Stimulated activated naive CD4-positive, alpha-beta T cell (primary cell): ENCODE data around the gene MYB.
"Not testable (repeated sequence)": the region's sequence is repeated elsewhere in the genome, so short reads cannot be mapped to it uniquely, and the experiment has no call there.

Experiments used
- DNase-seq, 6 experiments: peaks; one replicate each; lab custom pipeline; 2025; lab: John Stamatoyannopoulos, UW

MYB gene

GRCh38 chr6:135164387-135164786, 16.7 kb upstream of the MYB start:
- not testable (repeated sequence) for DNase-seq

- no peak for DNase-seq
Measured at GRCh38 chr6:135165031-135165430, 16.1 kb upstream of the MYB start.

- no peak for DNase-seq
Measured at GRCh38 chr6:135166515-135166914, 14.6 kb upstream of the MYB start.

GRCh38 chr6:135167617-135168016, 13.5 kb upstream of the MYB start:
- DNase-seq = no peak

GRCh38 chr6:135168766-135169165, 12.3 kb upstream of the MYB start:
- no peak for DNase-seq

- DNase-seq = no peak
Measured at GRCh38 chr6:135170238-135170637, 10.9 kb upstream of the MYB start.

- no peak for DNase-seq
Measured at GRCh38 chr6:135170849-135171248, 10.3 kb upstream of the MYB start.

- DNase-seq = no peak
Measured at GRCh38 chr6:135173242-135173988, 7.7 kb upstream of the MYB start.

- DNase-seq = no peak
Measured at GRCh38 chr6:135173989-135174484, 7.1 kb upstream of the MYB start.

GRCh38 chr6:135176058-135176457, 5.0 kb upstream of the MYB start:
- no peak for DNase-seq

- no peak for DNase-seq
Measured at GRCh38 chr6:135176464-135176863, 4.6 kb upstream of the MYB start.

GRCh38 chr6:135179372-135179771, 1.7 kb upstream of the MYB start:
- DNase-seq = no peak

- peak in 1 of 6 experiments; percentile 3 for DNase-seq
Measured at GRCh38 chr6:135179920-135180541, 1.1 kb upstream of the MYB start.

- peak in 3 of 6 experiments; percentile 34 to 50 (median 41) for DNase-seq
Measured at GRCh38 chr6:135181333-135182070, 394 bp downstream of the MYB start.

- DNase-seq = peak; percentile 31 to 61 (median 46)
Measured at GRCh38 chr6:135182071-135183001, 1.2 kb downstream of the MYB start.

- peak; percentile 40 to 72 (median 67) for DNase-seq
Measured at GRCh38 chr6:135183002-135183531, 2.0 kb downstream of the MYB start.

- DNase-seq = peak; percentile 52 to 77 (median 59)
Measured at GRCh38 chr6:135183532-135184440, 2.7 kb downstream of the MYB start.

GRCh38 chr6:135185483-135185882, 4.4 kb downstream of the MYB start:
- no peak for DNase-seq

- no peak for DNase-seq
Measured at GRCh38 chr6:135186255-135186654, 5.1 kb downstream of the MYB start.

- DNase-seq = no peak
Measured at GRCh38 chr6:135187372-135187771, 6.3 kb downstream of the MYB start.
